BJ (cell line): ENCODE measurements around the gene GEMIN4. TPM values are rescaled to one million over a fixed set of nuclear protein-coding genes. Genes with fewer than 3 reads are reported as not detected.

Source experiments
- CTCF ChIA-PET: fragments of 350-600 bp; formaldehyde crosslinking; extraction: SDS; loops from one replicate; lab custom pipeline; 2021; ENCODE audit warnings: antibody characterized with exemption, inconsistent platforms; lab: Yijun Ruan, JAX
- POLR2A ChIA-PET: fragments of 300-600 bp; sonication (Branson Sonifier 250); formaldehyde crosslinking; extraction: SDS; loops from one replicate; lab custom pipeline; 2021; ENCODE audit warnings: antibody characterized with exemption; lab: Charles Lee
- DNase-seq: peaks from one replicate; pipeline ENCODE4 v3.0.0-alpha.2; 2011; ENCODE audit warnings: low read depth
- H3K27me3 ChIP-seq: 2 replicates; pipeline ENCODE4 v1.6.0; 2011; ENCODE audit warnings: low read length; ENCODE audit not compliant: control insufficient read depth, insufficient read depth
- H3K36me3 ChIP-seq: 2 replicates; pipeline ENCODE4 v1.5.1; 2011; ENCODE audit warnings: low read length; ENCODE audit not compliant: control insufficient read depth, insufficient read depth
- H3K4me3 ChIP-seq: 2 replicates; pipeline ENCODE4 v1.5.1; 2011; ENCODE audit warnings: low read depth, mild to moderate bottlenecking, control low read depth, low read length
- CTCF ChIP-seq: IDR thresholded peaks from 2 replicates; pipeline ENCODE4 v1.5.1; 2011; ENCODE audit warnings: low read depth, mild to moderate bottlenecking, control low read depth, inconsistent platforms, low read length, moderate library complexity; ENCODE audit not compliant: insufficient read depth
- polyA plus RNA-seq: library from polyadenylated mRNA; depleted of rRNA; stranded (reverse); fragments of >200 nt; gene quantifications from 2 replicates; pipeline ENCODE4 v1.2.3, GENCODE V29; 2011

The GEMIN4 gene
- polyA plus RNA-seq, 1 experiment: 15.7 TPM

GRCh38 chr17:746181-746580 is 5.9 kb downstream of the GEMIN4 start:
- Histone ChIP-seq H3K27me3 (no peaks in the 10 kb centered on the region), H3K4me3 (no peak overlapping the region), H3K36me3 (peaks cover 31% of the 10 kb centered on the region)
- no peak for DNase-seq
- TF ChIP-seq CTCF: no peak
- ChIA-PET CTCF (interaction anchor here (1.7 kb wide), 1 partner anchor 235 kb away, joined by 4 read pairs; no protein-coding TSS in a partner anchor), POLR2A (no interaction called here)

- Histone ChIP-seq H3K27me3 (no peaks in the 10 kb centered on the region), H3K4me3 (no peak overlapping the region), H3K36me3 (peaks cover 36% of the 10 kb centered on the region)
- no peak for TF ChIP-seq CTCF
- ChIA-PET CTCF (interaction anchor here (0.6 to 1.7 kb wide), 3 partner anchors 10 to 236 kb away, joined by 3 to 4 read pairs (median 3); partner anchors contain the start of genes GLOD4 and MRM3), POLR2A (no interaction called here)
- no peak for DNase-seq
Measured at GRCh38 chr17:745406-745805, 6.7 kb downstream of the GEMIN4 start.

GRCh38 chr17:744937-745336 is 7.1 kb downstream of the GEMIN4 start:
- TF ChIP-seq CTCF: no peak
- CTCF ChIA-PET: interaction anchor here (0.6 to 1.7 kb wide), 3 partner anchors 37 to 252 kb away, joined by 3 to 4 read pairs (median 3); partner anchors contain the start of genes GLOD4, MRM3 and TIMM22
- Histone ChIP-seq H3K27me3 (no peaks in the 10 kb centered on the region), H3K4me3 (no peak overlapping the region), H3K36me3 (peaks cover 38% of the 10 kb centered on the region)
- DNase-seq: no peak
- POLR2A ChIA-PET: no interaction called here

GRCh38 chr17:743139-743538 is 8.9 kb downstream of the GEMIN4 start:
- no peak for DNase-seq
- ChIA-PET POLR2A (interaction anchor here (0.6 kb wide), 1 partner anchor 10 kb away, joined by 3 read pairs; no protein-coding TSS in a partner anchor), CTCF (interaction anchor here (1.2 kb wide), 1 partner anchor 10 kb away, joined by 4 read pairs; no protein-coding TSS in a partner anchor)
- H3K27me3 ChIP-seq: no peaks in the 10 kb centered on the region
- no peak overlapping the region for H3K4me3 ChIP-seq
- H3K36me3 ChIP-seq: peaks cover 38% of the 10 kb centered on the region
- no peak for TF ChIP-seq CTCF

GRCh38 chr17:742147-742793 is 9.8 kb downstream of the GEMIN4 start:
- POLR2A ChIA-PET: no interaction called here
- no peak overlapping the region for H3K4me3 ChIP-seq
- no peak for DNase-seq
- H3K36me3 ChIP-seq: peaks cover 34% of the 10 kb centered on the region
- no peak for TF ChIP-seq CTCF
- CTCF ChIA-PET: no interaction called here
- no peaks in the 10 kb centered on the region for H3K27me3 ChIP-seq
